Measurements from ENCODE around the gene TDRD5.
"Not testable (repeated sequence)": the region's sequence is repeated elsewhere in the genome, so short reads cannot be mapped to it uniquely, and the experiment has no call there.

The TDRD5 gene

DNA sequence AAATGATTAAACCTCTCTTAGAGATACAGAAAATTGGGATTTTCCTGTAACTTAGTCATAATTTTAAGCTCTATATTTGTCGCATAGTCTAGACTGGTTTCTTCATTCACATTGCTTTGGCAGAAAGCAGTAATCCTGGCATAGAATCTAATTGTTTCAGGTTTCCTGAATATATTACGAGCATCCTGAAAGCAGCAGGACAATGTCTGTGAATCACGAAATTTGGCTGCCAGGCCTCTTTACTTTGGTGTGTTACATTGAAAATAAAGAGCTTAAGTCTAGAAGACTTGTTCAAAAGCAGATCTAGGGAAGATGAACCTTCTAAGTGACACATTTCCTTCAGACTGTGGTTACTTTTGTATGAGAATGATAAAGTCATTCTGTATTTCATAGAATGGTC, 72.2 kb downstream of the TDRD5 start:
- Histone ChIP-seq H3K27ac (no peak overlapping the region), H3K4me1 (ENCODE audit: control insufficient read depth in 1 of 2, insufficient read depth in 1 of 2, low read depth in 1 of 2, low read length in 1 of 2) (peaks cover 0 to 3% of the 10 kb centered on the region in 2 experiments), H3K36me3 (no peaks in the 10 kb centered on the region), H3K4me3 (ENCODE audit: low read depth in 1 of 2, low read length in 1 of 2) (no peak overlapping the region), H3K9me3 (no peaks in the 10 kb centered on the region), H3K27me3 (no peaks in the 10 kb centered on the region)
- TF ChIP-seq, protein P1, sequence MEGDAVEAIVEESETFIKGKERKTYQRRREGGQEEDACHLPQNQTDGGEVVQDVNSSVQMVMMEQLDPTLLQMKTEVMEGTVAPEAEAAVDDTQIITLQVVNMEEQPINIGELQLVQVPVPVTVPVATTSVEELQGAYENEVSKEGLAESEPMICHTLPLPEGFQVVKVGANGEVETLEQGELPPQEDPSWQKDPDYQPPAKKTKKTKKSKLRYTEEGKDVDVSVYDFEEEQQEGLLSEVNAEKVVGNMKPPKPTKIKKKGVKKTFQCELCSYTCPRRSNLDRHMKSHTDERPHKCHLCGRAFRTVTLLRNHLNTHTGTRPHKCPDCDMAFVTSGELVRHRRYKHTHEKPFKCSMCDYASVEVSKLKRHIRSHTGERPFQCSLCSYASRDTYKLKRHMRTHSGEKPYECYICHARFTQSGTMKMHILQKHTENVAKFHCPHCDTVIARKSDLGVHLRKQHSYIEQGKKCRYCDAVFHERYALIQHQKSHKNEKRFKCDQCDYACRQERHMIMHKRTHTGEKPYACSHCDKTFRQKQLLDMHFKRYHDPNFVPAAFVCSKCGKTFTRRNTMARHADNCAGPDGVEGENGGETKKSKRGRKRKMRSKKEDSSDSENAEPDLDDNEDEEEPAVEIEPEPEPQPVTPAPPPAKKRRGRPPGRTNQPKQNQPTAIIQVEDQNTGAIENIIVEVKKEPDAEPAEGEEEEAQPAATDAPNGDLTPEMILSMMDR (IDR thresholded peaks at IDR 0.05) = no peak

DNA sequence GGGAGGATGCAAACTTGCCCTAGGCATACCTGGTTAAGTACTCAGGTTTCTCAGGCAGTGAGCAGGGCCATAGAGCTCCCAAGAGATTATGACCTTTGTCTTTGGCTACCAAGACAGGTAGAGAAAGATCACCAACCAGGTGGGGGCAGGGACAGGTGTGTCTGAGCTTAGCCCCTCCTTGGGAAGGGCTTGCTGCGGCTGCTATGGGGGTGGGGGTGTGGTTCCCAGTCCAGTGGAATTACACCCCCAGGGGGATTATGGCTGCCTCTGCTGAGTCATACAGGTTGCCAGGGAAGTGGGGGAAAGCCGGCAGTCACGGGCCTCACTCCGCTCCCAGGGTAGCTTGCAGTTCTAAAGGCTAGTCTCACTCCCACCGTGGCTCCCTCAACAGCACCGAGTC, 86.2 kb downstream of the TDRD5 start:
- H3K4me1 ChIP-seq (ENCODE audit: control insufficient read depth in 1 of 2, insufficient read depth in 1 of 2, low read depth in 1 of 2, low read length in 1 of 2) = no peaks in the 10 kb centered on the region
- H3K9me3 ChIP-seq = no peaks in the 10 kb centered on the region
- TF ChIP-seq, protein P1 (IDR thresholded peaks at IDR 0.05) = no peak
- H3K27ac ChIP-seq = no peak overlapping the region
- H3K27me3 ChIP-seq = no peaks in the 10 kb centered on the region
- H3K4me3 ChIP-seq (ENCODE audit: low read depth in 1 of 2, low read length in 1 of 2) = no peak overlapping the region
- no peaks in the 10 kb centered on the region for H3K36me3 ChIP-seq

DNA sequence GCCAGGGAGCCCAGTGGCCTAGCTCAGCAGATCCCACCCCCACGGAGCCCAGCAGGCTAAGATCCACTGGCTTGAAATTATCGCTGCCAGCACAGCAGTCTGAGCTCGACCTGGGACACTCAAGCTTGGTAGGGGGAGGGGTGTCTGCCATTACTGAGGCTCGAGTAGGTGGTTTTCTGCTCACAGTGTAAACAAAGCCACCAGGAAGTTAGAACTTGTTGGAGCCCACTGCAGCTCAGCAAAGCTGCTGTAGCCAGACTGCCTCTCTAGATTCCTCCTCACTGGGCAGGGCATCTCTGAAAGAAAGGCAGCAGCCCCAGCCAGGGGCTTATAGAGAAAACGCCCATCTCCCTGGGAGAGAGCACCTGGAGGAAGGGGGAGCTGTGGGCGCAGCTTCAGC, 102.9 kb downstream of the TDRD5 start:
- H3K27me3 ChIP-seq; H3K27ac ChIP-seq; H3K36me3 ChIP-seq; H3K4me3 ChIP-seq (ENCODE audit: low read depth in 1 of 2, low read length in 1 of 2); H3K9me3 ChIP-seq: not testable (repeated sequence)
- peaks cover 10 to 29% of the 10 kb centered on the region in 2 experiments for H3K4me1 ChIP-seq (ENCODE audit: control insufficient read depth in 1 of 2, insufficient read depth in 1 of 2, low read depth in 1 of 2, low read length in 1 of 2)

DNA sequence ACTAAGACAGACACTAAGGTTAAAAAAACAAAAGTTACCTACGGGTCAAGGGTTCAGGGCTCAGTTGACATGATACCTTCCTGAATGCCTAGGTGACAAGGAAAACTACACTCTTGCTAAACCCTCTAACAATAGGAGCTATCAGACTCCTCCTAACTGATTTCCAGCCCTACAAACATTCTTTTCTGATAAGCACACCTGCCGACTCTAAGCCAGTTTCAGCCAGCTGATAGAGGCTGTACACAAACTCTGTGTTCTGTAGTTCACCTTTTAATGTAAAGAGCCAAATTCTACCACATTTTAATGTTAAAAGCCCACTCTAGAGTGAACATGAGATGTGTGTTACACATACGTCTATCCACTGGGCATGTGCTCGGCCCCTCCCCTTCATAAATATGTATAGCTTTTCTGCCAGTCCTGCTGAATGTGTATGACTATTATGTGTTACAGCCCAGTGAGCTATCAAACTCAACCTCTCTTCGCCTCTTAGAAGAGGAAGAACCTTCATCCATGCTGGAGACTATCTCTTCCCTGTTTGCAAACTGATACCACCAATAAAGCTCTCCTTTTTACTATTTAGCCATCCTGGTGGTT, 111.4 kb downstream of the TDRD5 start:
- Histone ChIP-seq H3K27ac (no peak overlapping the region), H3K4me1 (ENCODE audit: control insufficient read depth in 1 of 2, insufficient read depth in 1 of 2, low read depth in 1 of 2, low read length in 1 of 2) (no peaks in the 10 kb centered on the region), H3K27me3 (no peaks in the 10 kb centered on the region), H3K4me3 (ENCODE audit: low read depth in 1 of 2, low read length in 1 of 2) (no peak overlapping the region), H3K9me3 (no peaks in the 10 kb centered on the region), H3K36me3 (no peaks in the 10 kb centered on the region)
- TF ChIP-seq, protein P1 (IDR thresholded peaks at IDR 0.05) = no peak

DNA sequence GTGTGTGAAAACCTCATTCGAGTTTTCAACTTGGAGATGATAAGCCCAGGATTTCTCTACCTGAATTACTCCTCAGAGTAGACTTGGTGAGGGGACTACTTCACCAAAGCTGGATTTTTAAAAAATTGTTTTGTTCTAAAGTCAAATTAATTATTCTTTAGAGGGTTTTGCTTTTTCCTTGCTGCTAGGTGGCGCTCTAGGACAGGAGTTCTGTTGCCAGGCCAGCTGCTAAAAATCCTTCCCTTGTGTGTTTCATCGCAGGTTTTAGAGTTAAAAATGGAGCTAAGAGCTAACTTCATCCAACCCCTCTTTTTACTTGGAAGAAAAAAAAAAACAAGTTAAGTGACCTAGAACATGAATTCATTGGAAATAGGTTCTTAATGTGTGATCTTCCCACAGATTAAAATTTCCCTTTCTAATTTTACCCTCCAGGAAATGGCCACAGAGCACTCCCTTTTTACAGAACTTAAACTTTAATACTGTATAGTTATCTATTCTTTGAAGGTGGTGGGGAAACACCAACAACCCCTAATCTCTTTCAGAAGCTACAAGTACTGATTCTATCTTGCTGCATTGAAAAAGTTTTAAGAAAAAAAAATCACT, 114.8 kb downstream of the TDRD5 start:
- Histone ChIP-seq H3K36me3 (no peaks in the 10 kb centered on the region), H3K9me3 (no peaks in the 10 kb centered on the region), H3K27me3 (no peaks in the 10 kb centered on the region), H3K27ac (no peak overlapping the region), H3K4me1 (ENCODE audit: control insufficient read depth in 1 of 2, insufficient read depth in 1 of 2, low read depth in 1 of 2, low read length in 1 of 2) (no peaks in the 10 kb centered on the region), H3K4me3 (ENCODE audit: low read depth in 1 of 2, low read length in 1 of 2) (no peak overlapping the region)
- TF ChIP-seq, protein P1 (IDR thresholded peaks at IDR 0.05) = no peak

DNA sequence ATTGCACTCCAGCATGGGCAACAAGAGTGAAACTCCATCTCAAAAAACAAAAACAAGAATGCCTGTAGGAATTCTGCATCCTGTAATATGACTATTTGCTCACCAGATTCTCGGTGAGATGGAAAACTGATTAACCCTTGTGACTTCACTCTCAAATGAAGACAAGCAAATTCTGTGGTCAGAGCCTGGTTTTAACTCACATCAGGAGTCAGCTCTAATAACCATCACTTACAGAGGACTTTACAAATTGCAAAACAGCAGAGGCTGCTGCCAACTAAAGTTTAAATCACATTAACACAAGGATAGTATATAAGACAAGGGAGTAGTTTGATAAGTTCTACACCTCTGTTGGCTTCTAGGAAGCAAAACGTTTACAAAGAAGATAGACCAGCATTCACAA, 115.8 kb downstream of the TDRD5 start:
- TF ChIP-seq, protein P1 (IDR thresholded peaks at IDR 0.05) = no peak
- no peak overlapping the region for H3K4me3 ChIP-seq (ENCODE audit: low read depth in 1 of 2, low read length in 1 of 2)
- no peak overlapping the region for H3K27ac ChIP-seq

More for the DNA sequence above, 115.8 kb downstream of the TDRD5 start:
- Histone ChIP-seq H3K9me3 (no peaks in the 10 kb centered on the region), H3K4me1 (ENCODE audit: control insufficient read depth in 1 of 2, insufficient read depth in 1 of 2, low read depth in 1 of 2, low read length in 1 of 2) (no peaks in the 10 kb centered on the region), H3K36me3 (no peaks in the 10 kb centered on the region), H3K27me3 (no peaks in the 10 kb centered on the region)

All from neutrophil (primary cell).